ENCODE measurements around the gene RBM8A.

Gene RBM8A

GRCh38 chr1:145871994-145872924 lies 55.0 kb downstream of the RBM8A start:
- DNase-seq = no peak
